ENCODE measurements around the gene PTPRD.

Gene PTPRD

GRCh38 chr9:9223175-9223574, 1389.6 kb downstream of the PTPRD start (continued):
- TF ChIP-seq ZNF404 (tag by site-specific recombination; IDR thresholded peaks at IDR 0.05): no peak

- ChIA-PET CTCF (no interaction called here), POLR2A (no interaction called here)
- Histone ChIP-seq H3K27ac (ENCODE audit: extremely low read depth, low read depth, low read length) (no peak overlapping the region), H3K36me3 (ENCODE audit: control insufficient read depth in 2 of 2, insufficient read depth in 1 of 2, low read length in 2 of 2) (no peaks in the 10 kb centered on the region), H3K4me1 (ENCODE audit: control insufficient read depth, insufficient read depth, low read length) (no peaks in the 10 kb centered on the region), H3K9me3 (ENCODE audit: control insufficient read depth, insufficient read depth, low read depth, low read length) (no peaks in the 10 kb centered on the region), H3K4me3 (ENCODE audit: low read depth, low read length) (no peak overlapping the region)
- TF ChIP-seq ZNF324 (tag by site-specific recombination; IDR thresholded peaks at IDR 0.05) (no peak), ZNF544 (tag by site-specific recombination; IDR thresholded peaks at IDR 0.05) (no peak), EGR2 (tag by site-specific recombination; IDR thresholded peaks at IDR 0.05; ENCODE audit: low read depth) (no peak), YY2 (tag by site-specific recombination; IDR thresholded peaks at IDR 0.05) (no peak)
Measured at GRCh38 chr9:9222730-9223129, 1390.1 kb downstream of the PTPRD start.

GRCh38 chr9:9216934-9217333, 1395.9 kb downstream of the PTPRD start:
- ChIA-PET POLR2A (no interaction called here), CTCF (no interaction called here)
- H3K27ac ChIP-seq (ENCODE audit: extremely low read depth, low read depth, low read length): no peak overlapping the region
- no peaks in the 10 kb centered on the region for H3K4me1 ChIP-seq (ENCODE audit: control insufficient read depth, insufficient read depth, low read length)
- no peak overlapping the region for H3K4me3 ChIP-seq (ENCODE audit: low read depth, low read length)
- H3K9me3 ChIP-seq (ENCODE audit: control insufficient read depth, insufficient read depth, low read depth, low read length): no peaks in the 10 kb centered on the region
- H3K36me3 ChIP-seq (ENCODE audit: control insufficient read depth in 2 of 2, insufficient read depth in 1 of 2, low read length in 2 of 2): no peaks in the 10 kb centered on the region
- TF ChIP-seq ZNF518A (tag by site-specific recombination; conservative IDR thresholded peaks at IDR 0.05; ENCODE audit: low read depth) (no peak), ZBTB6 (tag by site-specific recombination; IDR thresholded peaks at IDR 0.05) (no peak), ZNF514 (tag by site-specific recombination; IDR thresholded peaks at IDR 0.05) (no peak), ZNF148 (tag by site-specific recombination; IDR thresholded peaks at IDR 0.05; ENCODE audit: borderline replicate concordance) (no peak), GLIS2 (tag by site-specific recombination; IDR thresholded peaks at IDR 0.05) (no peak), ZNF501 (tag by site-specific recombination; IDR thresholded peaks at IDR 0.05) (no peak), ZNF146 (tag by site-specific recombination; IDR thresholded peaks at IDR 0.05) (no peak), ZNF140 (tag by site-specific recombination; IDR thresholded peaks at IDR 0.05) (no peak), ZNF692 (tag by site-specific recombination; IDR thresholded peaks at IDR 0.05) (no peak), CTCF (tag by site-specific recombination; IDR thresholded peaks at IDR 0.05) (no peak), ZNF830 (tag by site-specific recombination; IDR thresholded peaks at IDR 0.05; ENCODE audit: low read depth) (no peak), SCRT2 (tag by site-specific recombination; IDR thresholded peaks at IDR 0.05) (no peak), ZNF416 (tag by site-specific recombination; IDR thresholded peaks at IDR 0.05) (no peak), ZNF211 (tag by site-specific recombination; IDR thresholded peaks at IDR 0.05; ENCODE audit: low read depth) (no peak), ZNF792 (tag by site-specific recombination; IDR thresholded peaks at IDR 0.05) (no peak), ZBTB44 (tag by site-specific recombination; IDR thresholded peaks at IDR 0.05) (no peak)
